Large intestine (tissue), 12 donors: Measurements from ENCODE around the gene RAD21L1. TPM values are rescaled to one million over a fixed set of nuclear protein-coding genes. Genes with fewer than 3 reads are reported as not detected.

Experiments
- DNase-seq, 2 donors: peaks; one replicate each; pipeline versions ENCODE4 v3.0.0 to v3.0.0-alpha.2; 2013
- H3K27ac ChIP-seq: one replicate; pipeline ENCODE4 v1.5.1; 2013; ENCODE audit warnings: low read length
- H3K27me3 ChIP-seq: 2 replicates; pipeline ENCODE4 v1.6.1; 2013; ENCODE audit warnings: low read length; ENCODE audit not compliant: control insufficient read depth, insufficient read depth
- H3K36me3 ChIP-seq: 2 replicates; pipeline ENCODE4 v1.6.1; 2013; ENCODE audit warnings: low read length; ENCODE audit not compliant: control insufficient read depth, insufficient read depth
- H3K4me1 ChIP-seq: one replicate; pipeline ENCODE4 v1.6.1; 2013; ENCODE audit warnings: low read length; ENCODE audit not compliant: control insufficient read depth, insufficient read depth
- H3K4me3 ChIP-seq: one replicate; pipeline ENCODE4 v1.5.1; 2013; ENCODE audit warnings: low read length
- H3K9me3 ChIP-seq: one replicate; pipeline ENCODE4 v1.6.1; 2013; ENCODE audit warnings: mild to moderate bottlenecking, low read depth, low read length, moderate library complexity; ENCODE audit not compliant: control insufficient read depth
- WGBS: methylation state at CpG from one replicate; pipeline ENCODE4 v1.1.5; 2013; ENCODE audit warnings: low lambda C conversion rate; ENCODE audit not compliant: insufficient coverage; 5-methylcytosine and 5-hydroxymethylcytosine counted together
- long read RNA-seq, 11 donors: transcript quantifications; one replicate each; lab custom pipeline, GENCODE V29; 2026
- polyA plus RNA-seq: library from polyadenylated mRNA; unstranded; fragments of 120-200 nt; gene quantifications from one replicate; pipeline ENCODE4 v1.2.1, GENCODE V29; 2013

Gene RAD21L1
- not detected for polyA plus RNA-seq
- long read RNA-seq, donor 1 = 0 reads
- long read RNA-seq, donor 2 = 0 reads
- long read RNA-seq, donor 3 = 0 reads
- long read RNA-seq, donor 4 = 0 reads
- long read RNA-seq, donor 5 = 0 reads
- long read RNA-seq, donor 6 = 0 reads
- long read RNA-seq, donor 7 = 0 reads
- long read RNA-seq, donor 8 = 0 reads
- long read RNA-seq, donor 9 = 0 reads
- long read RNA-seq, donor 10 = 0 reads
- long read RNA-seq, donor 11 = 0 reads

DNA sequence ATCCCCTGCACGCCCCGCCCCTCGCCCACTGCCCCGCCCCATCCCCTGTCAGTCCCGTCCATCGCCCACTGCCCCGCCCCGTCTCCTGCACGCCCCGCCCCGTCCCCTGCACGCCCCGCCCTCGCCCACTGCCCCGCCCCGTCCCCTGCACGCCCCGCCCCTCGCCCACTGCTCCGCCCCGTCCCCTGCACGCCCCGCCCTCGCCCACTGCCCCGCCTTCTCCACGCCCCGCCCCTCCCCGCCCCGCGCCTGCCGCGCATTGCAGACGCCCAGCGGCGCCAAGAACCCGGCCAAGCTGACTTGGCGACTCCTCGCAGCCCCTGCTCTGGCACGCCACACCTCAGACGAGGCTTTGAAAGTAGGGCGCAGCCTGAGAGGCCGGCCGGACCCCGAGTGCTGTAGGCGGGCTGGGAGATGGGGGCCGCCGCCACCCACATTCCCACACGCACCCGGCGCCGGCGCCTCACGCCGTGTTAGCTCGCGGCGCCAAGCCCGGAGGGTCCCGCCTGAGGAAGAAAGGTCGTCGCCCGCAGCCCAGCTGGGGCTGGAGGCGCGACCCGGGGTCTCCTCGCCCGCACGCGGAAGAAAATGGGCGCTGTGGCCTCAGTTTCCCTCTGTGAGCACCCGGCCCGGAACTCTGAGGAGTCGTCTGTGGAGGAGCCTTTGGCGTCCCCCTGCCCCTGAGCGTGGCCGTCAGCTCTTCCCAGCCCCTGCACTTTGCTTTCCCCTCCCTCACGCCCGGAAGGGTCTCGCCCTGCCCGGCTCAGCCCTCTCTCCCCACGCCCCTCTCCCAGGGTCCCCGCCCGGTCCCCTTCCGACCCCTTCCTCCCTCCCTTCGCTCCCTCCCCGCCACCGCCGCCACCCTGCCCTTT lies at the start of gene RAD21L1:
RAD21L1 (plus strand) TSS at position 262 of the 872 bp plus-strand sequence. CDS start 2,410 bp downstream, outside the sequence.
- peak; percentile 60 to 68 for DNase-seq
- WGBS = no CpG with 5 or more reads among the region's 88 CpGs
- Histone ChIP-seq H3K27me3 (peaks cover 31% of the 10 kb centered on the region), H3K4me1 (peaks cover 10% of the 10 kb centered on the region), H3K36me3 (no peaks in the 10 kb centered on the region), H3K9me3 (no peaks in the 10 kb centered on the region), H3K27ac (no peak within 1 kb of the TSS), H3K4me3 (peak within 1 kb of the TSS; percentile 43)

DNA sequence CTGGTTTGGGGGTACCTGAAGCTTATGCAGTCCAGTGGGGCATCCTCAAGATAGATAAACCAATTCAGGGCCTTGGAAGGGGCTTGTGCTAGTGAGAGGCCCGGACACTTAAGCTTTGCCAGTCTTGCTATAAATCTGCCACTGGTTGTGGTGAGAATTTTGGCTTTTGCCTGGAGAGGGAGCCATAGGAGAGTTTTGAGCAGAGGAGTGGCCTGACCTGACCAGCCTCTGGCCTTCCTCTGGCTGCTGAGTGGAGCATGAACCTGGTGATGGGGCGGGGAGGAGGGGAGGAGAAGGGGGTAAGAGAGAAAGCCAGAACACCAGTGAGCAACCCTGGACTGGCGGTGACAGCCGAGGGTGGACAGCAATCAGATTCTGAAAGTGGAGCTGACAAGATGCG lies 48.2 kb upstream of the RAD21L1 start:
- H3K4me1 ChIP-seq = no peaks in the 10 kb centered on the region
- no peaks in the 10 kb centered on the region for H3K27me3 ChIP-seq
- 100% methylated on average over 1 of the region's 5 CpGs for WGBS
- H3K9me3 ChIP-seq = no peaks in the 10 kb centered on the region
- no peak for DNase-seq
- H3K36me3 ChIP-seq = peaks cover 15% of the 10 kb centered on the region
- H3K27ac ChIP-seq = no peak overlapping the region
- H3K4me3 ChIP-seq = no peak overlapping the region

DNA sequence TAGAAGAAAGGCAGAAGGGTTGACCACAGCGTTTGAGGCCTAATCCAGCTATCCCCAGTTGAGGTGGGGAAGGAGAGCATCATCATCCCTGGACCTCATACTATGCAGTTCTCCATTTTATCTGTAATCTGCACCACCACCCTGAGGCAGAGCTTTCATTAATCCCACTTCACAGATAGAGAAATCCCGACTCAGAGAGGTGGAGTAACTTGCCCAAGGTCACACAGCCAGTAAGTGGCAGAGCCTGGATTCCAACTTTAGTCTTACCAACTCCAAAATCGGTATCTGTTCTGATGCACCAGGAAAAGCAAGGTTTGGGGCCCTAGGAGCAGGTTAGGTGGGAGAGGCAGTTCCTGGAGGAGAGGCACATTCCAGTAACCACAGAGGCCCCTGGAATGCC lies 47.7 kb upstream of the RAD21L1 start:
- no peak overlapping the region for H3K4me3 ChIP-seq
- DNase-seq = no peak
- no CpG with 5 or more reads among the region's 3 CpGs for WGBS
- no peaks in the 10 kb centered on the region for H3K9me3 ChIP-seq
- H3K27me3 ChIP-seq = no peaks in the 10 kb centered on the region
- peaks cover 15% of the 10 kb centered on the region for H3K36me3 ChIP-seq
- H3K4me1 ChIP-seq = no peaks in the 10 kb centered on the region
- no peak overlapping the region for H3K27ac ChIP-seq

DNA sequence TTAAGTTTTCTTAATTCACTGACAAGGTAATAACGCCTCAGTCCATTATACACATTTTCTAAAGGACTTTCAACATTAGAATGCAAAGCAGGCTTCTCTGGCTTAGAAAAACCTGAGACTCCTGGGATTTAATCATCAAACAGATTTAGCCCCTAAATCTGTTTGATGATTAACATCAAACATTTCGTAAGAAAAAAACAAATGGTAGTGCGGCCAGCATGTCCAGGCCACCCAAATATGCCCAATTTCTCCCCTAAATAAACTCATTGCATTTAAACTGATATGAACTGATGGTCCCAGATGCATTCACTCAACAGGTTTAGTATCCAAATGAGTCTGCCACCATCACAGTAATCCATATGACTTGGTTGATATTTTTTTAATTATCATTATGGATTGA lies 47.2 kb upstream of the RAD21L1 start:
- WGBS = no CpG with 5 or more reads among the region's 3 CpGs
- peaks cover 15% of the 10 kb centered on the region for H3K36me3 ChIP-seq

DNA sequence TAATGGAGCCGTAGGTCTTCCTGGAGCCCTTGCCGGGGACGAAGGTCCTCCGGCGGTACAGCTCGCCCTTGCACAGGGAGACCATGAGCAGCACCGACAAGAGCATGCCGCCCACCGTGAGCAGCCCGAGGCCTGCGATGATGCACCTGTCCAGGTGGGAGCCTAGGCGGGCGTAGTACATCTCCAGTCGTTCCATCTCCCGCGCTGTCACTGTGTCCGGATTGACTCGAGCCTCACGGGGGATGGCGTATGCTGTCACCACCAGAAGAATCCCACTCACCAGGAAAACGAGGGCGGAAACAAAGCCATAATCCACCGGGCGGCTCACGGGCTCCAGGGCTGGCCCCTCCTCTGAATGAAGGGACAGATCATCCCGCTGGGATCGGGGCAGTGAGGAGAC lies 44.9 kb upstream of the RAD21L1 start:
- WGBS = no CpG with 5 or more reads among the region's 27 CpGs
- H3K27ac ChIP-seq = no peak overlapping the region

More for the DNA sequence above, 47.2 kb upstream of the RAD21L1 start:
- Histone ChIP-seq H3K4me1 (peaks cover 2% of the 10 kb centered on the region), H3K4me3 (no peak overlapping the region), H3K27ac (no peak overlapping the region), H3K27me3 (no peaks in the 10 kb centered on the region), H3K9me3 (no peaks in the 10 kb centered on the region)
- DNase-seq = no peak

DNA sequence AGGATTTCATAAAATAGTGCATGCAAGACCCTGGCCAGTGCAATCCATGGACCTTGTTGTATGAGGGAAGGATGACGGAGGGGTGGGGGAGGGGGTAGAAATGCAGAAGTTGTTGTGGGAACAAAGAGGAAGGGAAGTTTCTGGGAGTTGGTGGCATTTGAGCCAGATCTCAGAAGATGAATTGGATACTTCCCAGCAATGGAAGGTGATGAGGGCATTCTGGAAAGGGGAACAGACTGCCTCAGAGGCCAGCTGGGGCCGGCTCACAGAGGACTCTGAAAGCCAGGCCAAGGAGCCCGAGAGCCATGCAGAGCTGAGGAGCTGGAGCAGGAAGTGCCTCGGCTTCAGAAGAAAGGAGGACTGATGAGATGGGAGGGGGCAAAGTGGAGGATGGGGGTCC lies 43.7 kb upstream of the RAD21L1 start:
- Histone ChIP-seq H3K36me3 (peaks cover 6% of the 10 kb centered on the region), H3K27me3 (peaks cover 14% of the 10 kb centered on the region), H3K9me3 (no peaks in the 10 kb centered on the region), H3K27ac (no peak overlapping the region), H3K4me1 (peaks cover 23% of the 10 kb centered on the region), H3K4me3 (no peak overlapping the region)
- no peak for DNase-seq
- 80% methylated on average over 1 of the region's 4 CpGs for WGBS

More for the DNA sequence above, 44.9 kb upstream of the RAD21L1 start:
- peaks cover 12% of the 10 kb centered on the region for H3K4me1 ChIP-seq
- DNase-seq = no peak
- H3K36me3 ChIP-seq = peaks cover 15% of the 10 kb centered on the region
- no peak overlapping the region for H3K4me3 ChIP-seq
- H3K27me3 ChIP-seq = peaks cover 11% of the 10 kb centered on the region
- no peaks in the 10 kb centered on the region for H3K9me3 ChIP-seq

DNA sequence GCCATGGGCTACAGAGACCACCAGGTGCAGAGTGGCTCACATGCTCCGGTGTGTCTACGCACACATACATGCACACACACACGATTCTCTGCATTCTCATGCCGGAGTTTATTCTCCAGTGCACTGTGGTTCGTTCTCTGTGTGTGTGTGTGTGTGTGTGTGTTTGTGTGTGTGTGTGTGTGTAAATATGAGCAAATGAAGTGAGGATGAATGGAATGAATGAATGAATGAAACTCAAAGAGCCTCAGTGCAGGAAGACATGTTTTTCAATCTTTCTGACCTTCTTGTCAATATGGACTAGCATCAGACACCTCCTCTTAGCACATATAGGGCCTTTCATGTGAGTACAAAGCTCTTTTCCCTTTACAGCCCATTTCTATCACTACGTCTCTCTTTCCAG lies 42.7 kb upstream of the RAD21L1 start:
- Histone ChIP-seq H3K4me1 (peaks cover 30% of the 10 kb centered on the region), H3K4me3 (no peak overlapping the region), H3K36me3 (peaks cover 6% of the 10 kb centered on the region), H3K9me3 (peaks cover under 1% of the 10 kb centered on the region), H3K27me3 (peaks cover 14% of the 10 kb centered on the region), H3K27ac (no peak overlapping the region)
- no CpG with 5 or more reads among the region's 6 CpGs for WGBS
- no peak for DNase-seq

DNA sequence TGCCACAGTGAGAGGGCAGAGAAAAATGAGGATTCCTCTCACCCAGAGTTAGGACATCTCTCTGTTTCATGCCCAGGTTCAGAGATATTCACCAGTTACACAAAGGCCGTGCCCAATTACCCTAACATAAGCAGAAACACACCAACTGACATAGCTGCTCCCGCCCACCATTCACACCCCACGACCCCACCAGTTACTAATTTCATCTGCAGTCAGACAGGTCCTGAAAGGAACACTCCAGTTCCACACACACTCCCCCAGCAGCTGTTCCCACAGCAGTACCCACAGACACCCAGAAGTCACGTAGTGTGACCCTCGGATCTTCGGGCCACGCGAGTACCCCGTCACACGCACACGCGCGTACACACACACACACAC lies 41.6 kb upstream of the RAD21L1 start:
- peaks cover 5% of the 10 kb centered on the region for H3K9me3 ChIP-seq
- H3K4me1 ChIP-seq = peaks cover 34% of the 10 kb centered on the region
- peak overlapping the region; percentile 47 for H3K4me3 ChIP-seq
- WGBS = no CpG with 5 or more reads among the region's 13 CpGs
- DNase-seq = no peak
- peaks cover 14% of the 10 kb centered on the region for H3K27me3 ChIP-seq
- H3K27ac ChIP-seq = no peak overlapping the region
- peaks cover 6% of the 10 kb centered on the region for H3K36me3 ChIP-seq

DNA sequence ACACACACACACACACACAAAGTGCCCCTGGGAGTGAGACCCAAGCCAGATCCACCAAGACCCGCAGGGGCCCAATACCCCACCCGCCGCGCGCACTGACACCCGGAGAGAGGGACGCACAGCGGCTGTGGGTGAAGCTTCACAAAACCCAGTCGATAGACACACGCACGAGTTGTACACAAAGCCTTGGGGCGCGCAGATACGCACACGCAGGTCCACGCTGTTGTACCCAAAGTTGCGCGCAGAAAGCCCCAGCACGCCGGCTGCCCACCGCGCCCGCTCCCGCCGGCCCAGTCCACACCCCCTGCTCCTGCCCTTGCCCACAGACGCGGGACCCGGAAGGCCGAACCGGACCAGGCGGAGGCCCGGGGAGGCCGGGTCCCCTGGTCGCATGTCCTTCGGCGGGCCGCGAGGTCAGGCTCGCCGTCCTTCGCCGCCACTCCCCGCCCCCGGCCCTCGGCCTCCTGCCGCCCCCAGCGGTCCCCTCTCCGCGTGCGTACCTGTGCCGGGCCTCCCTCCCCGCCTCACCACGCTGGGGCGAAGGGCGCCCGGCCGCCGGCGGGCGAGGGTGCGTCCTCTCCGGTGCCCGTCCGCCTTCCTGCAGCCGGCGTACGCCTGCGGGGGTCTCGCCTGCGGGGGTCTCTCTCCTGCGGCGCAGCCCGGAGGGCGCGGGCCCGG lies 41.1 kb upstream of the RAD21L1 start, which contains the start of gene TMEM74B:
TMEM74B (minus strand) TSS at position 344 of the 678 bp plus-strand sequence. CDS start 1,180 bp downstream, outside the sequence.
- H3K9me3 ChIP-seq = peaks cover 5% of the 10 kb centered on the region
- peak within 1 kb of the TSS; percentile 52 for H3K4me3 ChIP-seq
- WGBS = no CpG with 5 or more reads among the region's 76 CpGs
- peak within 1 kb of the TSS; percentile 53 for H3K27ac ChIP-seq
- H3K4me1 ChIP-seq = peaks cover 34% of the 10 kb centered on the region
- peak in 1 of 2 donors; percentile 65 for DNase-seq
- H3K27me3 ChIP-seq = peaks cover 14% of the 10 kb centered on the region
- peaks cover 6% of the 10 kb centered on the region for H3K36me3 ChIP-seq

DNA sequence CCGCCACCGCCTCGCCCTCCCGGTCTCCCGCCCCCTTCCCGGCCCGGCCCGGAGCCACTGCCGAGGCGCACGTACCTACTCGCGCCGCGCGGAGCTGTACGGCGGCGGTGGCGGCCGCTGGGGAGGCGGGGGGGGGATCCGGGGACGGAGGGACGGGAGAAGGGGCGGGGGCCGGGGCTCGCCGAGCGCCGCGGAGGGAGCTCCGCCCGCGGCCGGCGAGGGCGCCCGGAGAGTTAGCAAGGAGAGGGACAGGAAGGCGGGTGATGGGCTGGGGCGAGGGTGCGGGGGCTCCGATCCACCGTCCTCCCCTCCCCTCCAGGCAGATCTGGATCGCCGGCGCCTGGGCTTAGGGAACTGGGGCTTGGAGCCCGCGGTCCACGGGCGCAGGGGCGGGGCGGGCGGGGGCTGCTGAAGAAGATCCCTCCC lies 40.5 kb upstream of the RAD21L1 start:
- no peak for DNase-seq
- Histone ChIP-seq H3K9me3 (peaks cover 5% of the 10 kb centered on the region), H3K4me3 (peak overlapping the region; percentile 52), H3K27ac (peak overlapping the region; percentile 44), H3K27me3 (peaks cover 14% of the 10 kb centered on the region), H3K36me3 (peaks cover under 1% of the 10 kb centered on the region), H3K4me1 (peaks cover 34% of the 10 kb centered on the region)
- WGBS = no CpG with 5 or more reads among the region's 54 CpGs
